ENCODE data around the gene SMOC2. TPM values are rescaled to one million over a fixed set of nuclear protein-coding genes. Genes with fewer than 3 reads are reported as not detected.

SMOC2 gene
- total RNA-seq, 4 donors from 2014 or later, result 74.7 to 139 (median 118) TPM

DNA sequence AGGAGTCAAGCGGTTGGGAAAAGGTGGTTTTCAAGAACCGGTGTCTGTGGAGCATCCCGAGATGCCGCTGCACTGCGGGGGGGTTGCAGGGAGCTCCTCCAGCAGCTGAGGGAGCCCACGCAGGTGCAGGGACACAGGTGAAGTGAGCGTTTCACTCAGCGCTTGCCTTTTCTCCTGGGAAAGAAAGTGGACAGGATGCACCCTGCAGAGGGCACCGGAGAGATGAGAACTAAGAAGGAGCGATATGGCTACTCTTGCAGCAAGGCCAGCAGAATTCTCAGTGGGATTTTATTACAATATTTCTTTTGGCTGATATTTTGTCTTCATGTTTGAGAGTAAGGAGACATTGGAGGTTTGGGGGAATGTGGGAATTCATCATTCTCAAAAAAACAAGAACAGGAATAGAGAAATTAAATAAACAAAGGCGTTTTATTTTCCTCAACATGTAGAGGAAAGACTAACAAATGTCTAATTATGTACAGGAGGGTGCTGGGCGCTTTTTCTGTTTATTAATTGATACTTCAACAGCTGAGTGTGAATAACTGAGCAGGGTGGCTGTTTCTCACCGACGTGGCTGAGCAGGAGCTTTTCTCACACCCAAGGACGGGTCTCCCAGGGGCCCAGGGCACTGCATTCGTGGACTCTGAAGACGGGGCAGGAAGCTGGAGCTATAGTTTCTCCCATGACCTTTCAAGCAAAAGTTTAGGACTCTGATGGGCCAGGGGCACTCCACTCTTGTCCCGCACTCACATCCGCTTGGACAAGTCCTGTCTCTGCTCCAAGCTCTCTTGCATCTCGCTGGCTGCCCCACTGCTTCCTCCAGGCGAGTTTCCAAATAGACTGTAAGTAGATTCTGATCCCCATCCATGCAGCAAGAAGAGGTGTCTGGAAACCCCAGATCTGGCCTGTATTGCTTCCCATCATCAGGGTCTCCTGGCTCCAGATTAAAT lies 176.1 kb downstream of the SMOC2 start:
- TF ChIP-seq POLR2A (IDR thresholded peaks at IDR 0.05) (no peak), EP300 (IDR thresholded peaks at IDR 0.05) (peak in 1 of 2 donors; percentile 21)
- TF ChIP-seq, protein P1, sequence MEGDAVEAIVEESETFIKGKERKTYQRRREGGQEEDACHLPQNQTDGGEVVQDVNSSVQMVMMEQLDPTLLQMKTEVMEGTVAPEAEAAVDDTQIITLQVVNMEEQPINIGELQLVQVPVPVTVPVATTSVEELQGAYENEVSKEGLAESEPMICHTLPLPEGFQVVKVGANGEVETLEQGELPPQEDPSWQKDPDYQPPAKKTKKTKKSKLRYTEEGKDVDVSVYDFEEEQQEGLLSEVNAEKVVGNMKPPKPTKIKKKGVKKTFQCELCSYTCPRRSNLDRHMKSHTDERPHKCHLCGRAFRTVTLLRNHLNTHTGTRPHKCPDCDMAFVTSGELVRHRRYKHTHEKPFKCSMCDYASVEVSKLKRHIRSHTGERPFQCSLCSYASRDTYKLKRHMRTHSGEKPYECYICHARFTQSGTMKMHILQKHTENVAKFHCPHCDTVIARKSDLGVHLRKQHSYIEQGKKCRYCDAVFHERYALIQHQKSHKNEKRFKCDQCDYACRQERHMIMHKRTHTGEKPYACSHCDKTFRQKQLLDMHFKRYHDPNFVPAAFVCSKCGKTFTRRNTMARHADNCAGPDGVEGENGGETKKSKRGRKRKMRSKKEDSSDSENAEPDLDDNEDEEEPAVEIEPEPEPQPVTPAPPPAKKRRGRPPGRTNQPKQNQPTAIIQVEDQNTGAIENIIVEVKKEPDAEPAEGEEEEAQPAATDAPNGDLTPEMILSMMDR (IDR thresholded peaks at IDR 0.05), result peak in 3 of 5 experiments; percentile 21 to 60 (median 42)
- 51 to 57% methylated on average over 21 of the region's 21 CpGs for WGBS, 2 donors
- H3K9me3 ChIP-seq, result peaks cover 0 to 9% (median 0%) of the 10 kb centered on the region in 4 donors
- H3K27ac ChIP-seq, result peak overlapping the region in 1 of 4 donors; percentile 41
- peak in 1 of 2 donors; percentile 28 for DNase-seq (ENCODE audit: low spot score in 2 of 2)
- H3K4me1 ChIP-seq, result peaks cover 0 to 14% (median 0%) of the 10 kb centered on the region in 4 donors
- no peaks in the 10 kb centered on the region for H3K27me3 ChIP-seq
- peaks cover 0 to 9% (median 0%) of the 10 kb centered on the region in 3 donors for H3K36me3 ChIP-seq
- H3K4me3 ChIP-seq, result no peak overlapping the region

DNA sequence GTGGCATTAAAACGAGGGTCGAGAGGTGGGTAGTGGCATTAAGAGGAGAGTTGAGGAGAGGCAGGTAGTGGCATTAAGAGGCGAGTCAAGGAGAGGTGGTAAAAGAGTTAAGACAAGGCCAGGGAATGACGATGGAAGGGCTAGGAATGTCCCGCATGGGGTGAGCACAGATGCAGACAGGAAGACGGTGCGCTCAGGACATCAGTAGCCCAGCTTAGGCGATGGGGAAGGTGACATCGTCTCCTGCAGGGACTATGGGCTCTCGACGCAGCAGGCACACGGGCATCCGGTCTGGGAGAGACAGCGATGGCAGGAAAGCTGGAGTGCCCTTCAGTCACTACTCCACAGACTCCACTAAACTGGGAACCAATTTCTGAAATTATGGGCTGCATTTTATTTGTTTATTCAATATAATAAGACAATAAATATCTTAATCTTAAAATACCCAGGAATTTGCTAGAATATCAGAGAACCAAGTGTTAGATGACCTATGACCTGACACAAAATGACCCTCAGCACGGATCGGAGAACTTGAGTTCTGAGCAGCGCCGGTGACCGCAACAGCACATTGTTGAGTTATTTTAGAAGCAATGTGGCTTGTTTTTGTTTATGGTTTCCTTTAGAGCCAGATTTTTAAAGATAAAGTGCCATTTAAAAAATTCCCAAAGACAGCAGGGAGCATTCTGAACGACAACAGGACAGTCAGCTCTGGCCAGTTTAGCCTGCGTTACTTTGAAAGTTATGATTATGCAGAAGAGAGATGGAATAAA lies 177.7 kb downstream of the SMOC2 start:
- 67 to 69% methylated on average over 21 of the region's 21 CpGs for WGBS, 2 donors
- DNase-seq (ENCODE audit: low spot score in 2 of 2), result no peak
- TF ChIP-seq POLR2A (IDR thresholded peaks at IDR 0.05) (no peak), EP300 (IDR thresholded peaks at IDR 0.05) (no peak)
- TF ChIP-seq, protein P1 (IDR thresholded peaks at IDR 0.05), result no peak
- Histone ChIP-seq H3K27ac (no peak overlapping the region), H3K4me1 (peaks cover 0 to 14% (median 0%) of the 10 kb centered on the region in 4 donors), H3K4me3 (no peak overlapping the region), H3K36me3 (no peaks in the 10 kb centered on the region), H3K9me3 (peaks cover 0 to 5% (median 0%) of the 10 kb centered on the region in 4 donors), H3K27me3 (no peaks in the 10 kb centered on the region)

DNA sequence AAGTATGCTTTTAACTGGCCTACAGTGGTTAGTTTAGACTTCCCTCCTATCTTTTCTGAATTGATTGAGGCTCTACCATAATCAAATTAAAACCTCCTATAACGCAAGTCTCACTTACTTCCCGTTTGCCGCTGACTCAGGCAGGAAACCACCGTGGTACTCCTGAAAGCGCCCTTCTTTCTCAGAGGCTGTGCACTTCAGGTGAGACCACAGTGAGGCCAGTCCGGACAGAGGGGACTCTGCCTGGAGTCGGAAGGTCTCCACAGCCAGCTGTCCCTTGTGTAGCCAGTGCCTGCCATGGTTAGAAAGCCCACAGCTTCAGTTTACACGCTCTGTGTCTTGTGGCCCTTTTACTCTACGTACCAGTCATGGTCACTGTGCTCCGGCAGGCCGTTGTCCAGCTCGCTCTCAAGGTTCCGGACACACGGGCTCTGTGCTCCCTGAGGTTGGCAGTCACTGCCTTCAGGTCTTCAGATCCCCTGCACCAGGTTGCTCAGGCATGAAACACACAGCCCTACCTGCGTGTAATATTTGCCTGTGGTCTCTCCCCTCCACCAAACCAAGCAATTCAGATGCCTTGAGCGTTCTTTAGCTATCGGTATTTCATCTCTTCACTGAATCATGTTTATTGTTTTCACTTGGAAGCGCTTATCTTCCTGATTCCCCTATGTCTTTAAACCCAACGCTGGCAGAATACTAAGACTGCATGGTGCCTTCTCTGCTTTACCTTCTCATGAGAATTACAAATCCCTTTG lies 178.8 kb downstream of the SMOC2 start:
- no peak for DNase-seq (ENCODE audit: low spot score in 2 of 2)
- Histone ChIP-seq H3K27me3 (no peaks in the 10 kb centered on the region), H3K36me3 (no peaks in the 10 kb centered on the region), H3K4me1 (peaks cover 0 to 14% (median 0%) of the 10 kb centered on the region in 4 donors), H3K27ac (no peak overlapping the region), H3K9me3 (peaks cover 0 to 5% (median 0%) of the 10 kb centered on the region in 4 donors), H3K4me3 (no peak overlapping the region)
- 73 to 81% methylated on average over 19 of the region's 19 CpGs for whole genome bisulfite sequencing, 2 donors
- TF ChIP-seq EP300 (IDR thresholded peaks at IDR 0.05) (no peak), POLR2A (IDR thresholded peaks at IDR 0.05) (no peak)
- TF ChIP-seq, protein P1 (IDR thresholded peaks at IDR 0.05), result no peak

DNA sequence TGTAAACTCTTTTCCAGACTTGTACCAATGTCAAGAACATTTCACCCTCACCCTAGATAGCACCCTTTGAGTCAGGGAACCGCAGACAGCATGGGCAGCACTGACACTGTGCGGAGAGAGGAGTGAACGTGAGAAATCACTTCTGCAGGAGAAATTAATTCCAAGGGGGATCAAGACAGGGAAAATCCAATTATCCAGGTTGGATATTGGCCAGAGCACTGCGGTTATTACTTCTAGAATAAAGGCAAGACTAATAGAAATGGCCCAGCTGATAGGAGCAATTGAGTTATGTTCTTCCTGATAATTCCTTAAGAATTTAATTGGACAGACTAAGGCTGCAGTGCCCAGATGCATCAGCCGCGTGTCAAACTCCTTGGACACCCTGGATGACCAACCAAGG lies 179.6 kb downstream of the SMOC2 start:
- TF ChIP-seq, protein P1 (IDR thresholded peaks at IDR 0.05), result no peak
- TF ChIP-seq EP300 (IDR thresholded peaks at IDR 0.05), result no peak
- TF ChIP-seq POLR2A (IDR thresholded peaks at IDR 0.05), result no peak
- Histone ChIP-seq H3K27me3 (no peaks in the 10 kb centered on the region), H3K9me3 (peaks cover 0 to 5% (median 0%) of the 10 kb centered on the region in 4 donors), H3K27ac (no peak overlapping the region), H3K4me1 (peaks cover 0 to 14% (median 0%) of the 10 kb centered on the region in 4 donors), H3K4me3 (no peak overlapping the region), H3K36me3 (no peaks in the 10 kb centered on the region)
- 74 to 85% methylated on average over 6 of the region's 6 CpGs for WGBS, 2 donors
- no peak for DNase-seq (ENCODE audit: low spot score in 2 of 2)

All from tibial nerve (tissue), 4 donors.